GM21367 (cell line): Measurements from ENCODE around the gene HS6ST1.

ENCODE experiments used
- ATAC-seq: cut with Tn5 transposase; IDR thresholded peaks from one replicate; pipeline ENCODE4 v1.9.1; 2021; ENCODE audit not compliant: unreplicated experiment

HS6ST1 gene

GRCh38 chr2:128284037-128284441 is 34.6 kb downstream of the HS6ST1 start:
- no peak for ATAC-seq

- no peak for ATAC-seq
These were observed 35.5 kb downstream of the HS6ST1 start for GRCh38 chr2:128282976-128283810.

- ATAC-seq = no peak
These were observed 36.3 kb downstream of the HS6ST1 start for GRCh38 chr2:128282246-128282975.

DNA sequence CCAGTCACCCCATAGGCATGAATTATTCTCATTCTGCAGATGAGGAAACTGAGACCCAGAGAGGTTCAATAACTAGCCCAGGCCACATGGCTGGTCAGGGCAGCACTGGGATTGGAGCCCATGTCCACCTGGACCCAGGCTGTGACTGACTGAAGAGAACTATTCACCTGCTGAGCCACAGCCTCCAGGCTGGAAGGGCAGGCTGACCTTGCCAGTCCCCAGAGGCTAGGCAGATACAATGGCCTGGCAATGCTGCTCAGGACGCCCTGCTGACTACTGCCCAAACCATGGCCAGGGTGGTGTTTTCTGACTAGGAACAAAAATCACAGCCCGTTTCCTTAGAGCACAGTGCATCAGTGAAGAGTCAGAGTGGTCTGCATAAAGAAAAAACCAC is 36.8 kb downstream of the HS6ST1 start:
- ATAC-seq = no peak

DNA sequence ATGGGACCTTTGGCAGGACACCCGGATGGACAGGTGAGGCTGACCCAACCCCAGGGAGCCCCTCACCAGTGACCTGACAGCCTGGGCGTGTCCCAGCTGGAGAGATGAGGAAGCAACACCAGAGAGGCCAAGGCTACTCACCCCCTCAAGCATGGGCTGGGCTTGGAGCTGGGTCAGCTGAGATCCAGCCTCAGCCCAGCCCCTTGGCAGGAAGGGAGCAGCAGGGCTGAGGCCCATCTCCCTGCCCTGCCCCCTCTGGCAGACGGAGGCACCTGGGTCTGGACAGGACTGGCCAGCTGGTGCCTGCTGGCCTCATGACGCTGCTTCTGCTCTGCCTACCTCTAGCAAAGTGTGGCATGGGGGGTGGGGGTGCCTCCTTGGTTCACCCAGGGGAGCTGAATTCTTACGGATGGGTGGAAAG is 37.8 kb downstream of the HS6ST1 start:
- ATAC-seq = no peak

DNA sequence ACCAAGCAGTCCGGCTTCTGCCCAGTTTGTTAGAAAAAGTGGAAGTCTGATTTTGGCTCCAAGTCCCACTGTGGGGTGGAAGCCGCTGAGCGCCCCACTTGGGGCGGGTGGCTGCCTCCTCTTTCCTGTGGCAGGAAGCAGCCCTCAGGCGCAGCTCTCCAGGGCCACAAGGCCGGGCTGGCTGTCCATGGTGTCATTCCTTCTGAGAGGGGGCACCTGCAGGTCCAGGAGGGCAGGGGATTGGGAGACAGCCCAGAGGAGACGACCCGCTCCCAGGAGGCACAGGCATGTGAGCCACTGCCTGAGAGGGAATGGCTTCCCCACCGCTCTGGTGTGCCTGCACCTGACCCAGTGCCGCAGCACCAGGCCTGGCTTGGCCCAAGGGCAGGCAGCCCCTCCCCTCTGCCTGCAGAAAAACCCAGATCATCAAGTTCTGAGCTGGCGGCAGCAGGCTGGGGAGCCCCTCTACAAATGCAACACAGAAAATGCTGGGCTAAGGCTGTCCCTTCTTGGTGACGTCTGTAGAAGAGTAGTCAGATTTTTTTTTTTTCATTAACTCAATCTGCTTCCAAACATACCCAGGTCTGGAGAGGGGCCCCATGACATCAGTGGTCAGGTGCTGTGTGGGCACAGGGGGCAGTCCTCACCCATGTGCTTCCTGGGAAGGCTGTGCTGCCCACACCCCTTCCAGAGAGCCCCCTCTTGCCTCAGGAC is 38.4 kb downstream of the HS6ST1 start:
- no peak for ATAC-seq

- ATAC-seq = no peak
These were observed 38.9 kb downstream of the HS6ST1 start for GRCh38 chr2:128279786-128280157.

DNA sequence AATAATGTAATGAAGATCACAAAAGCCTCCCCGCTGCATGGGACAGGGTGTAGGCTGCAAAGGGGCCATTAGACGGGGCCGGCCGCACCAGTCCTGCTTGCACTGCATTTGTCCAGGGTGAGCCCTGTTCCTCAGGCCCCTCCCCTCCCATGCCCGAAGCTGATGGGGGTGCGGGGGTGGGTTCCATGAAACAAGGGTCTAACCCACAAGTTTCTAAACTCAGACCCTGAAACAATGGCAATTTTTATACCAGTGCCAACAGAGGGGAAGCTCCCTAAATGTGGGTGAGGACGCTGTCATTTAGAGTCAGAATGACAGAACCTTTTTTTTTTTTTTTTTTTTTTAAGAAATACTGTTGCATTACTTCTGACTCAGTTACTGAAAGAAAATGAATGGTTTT is 39.7 kb downstream of the HS6ST1 start:
- no peak for ATAC-seq

DNA sequence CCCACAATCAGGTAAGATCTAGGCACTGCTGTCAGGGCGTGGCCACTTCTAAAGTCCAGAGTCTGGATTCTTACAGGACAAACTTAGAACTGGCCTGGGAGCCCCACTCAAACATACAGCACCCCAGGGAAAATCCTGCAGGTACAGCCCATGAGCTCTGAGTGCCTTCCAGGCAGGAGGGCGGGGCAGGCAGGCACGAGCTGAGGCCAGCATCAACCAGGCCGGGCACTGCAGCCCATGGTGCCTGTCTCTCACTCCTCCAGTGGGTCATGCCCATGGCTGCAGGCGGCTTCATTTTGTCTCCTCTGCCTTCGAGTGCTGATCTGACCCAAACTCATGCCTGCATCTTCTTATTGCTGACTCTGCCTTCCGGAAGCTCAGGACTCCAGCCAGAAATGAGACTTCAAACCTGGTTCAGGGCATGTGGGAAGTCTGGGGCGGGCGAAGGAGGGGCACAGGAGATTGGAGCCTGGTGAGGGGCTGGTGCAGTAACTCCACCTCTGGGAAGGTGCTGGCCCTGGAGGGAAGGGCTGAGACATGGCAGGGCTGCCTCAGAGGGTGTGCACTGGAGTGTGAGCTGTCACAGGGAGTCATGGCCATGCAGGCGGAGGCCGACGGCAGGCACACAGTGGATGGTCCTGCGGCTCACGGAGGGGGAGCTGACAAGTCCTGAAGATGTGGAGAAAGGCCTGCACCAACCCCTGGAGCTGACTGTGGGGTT is 40.5 kb downstream of the HS6ST1 start:
- ATAC-seq = no peak

GRCh38 chr2:128276878-128277675 is 41.6 kb downstream of the HS6ST1 start:
- no peak for ATAC-seq

DNA sequence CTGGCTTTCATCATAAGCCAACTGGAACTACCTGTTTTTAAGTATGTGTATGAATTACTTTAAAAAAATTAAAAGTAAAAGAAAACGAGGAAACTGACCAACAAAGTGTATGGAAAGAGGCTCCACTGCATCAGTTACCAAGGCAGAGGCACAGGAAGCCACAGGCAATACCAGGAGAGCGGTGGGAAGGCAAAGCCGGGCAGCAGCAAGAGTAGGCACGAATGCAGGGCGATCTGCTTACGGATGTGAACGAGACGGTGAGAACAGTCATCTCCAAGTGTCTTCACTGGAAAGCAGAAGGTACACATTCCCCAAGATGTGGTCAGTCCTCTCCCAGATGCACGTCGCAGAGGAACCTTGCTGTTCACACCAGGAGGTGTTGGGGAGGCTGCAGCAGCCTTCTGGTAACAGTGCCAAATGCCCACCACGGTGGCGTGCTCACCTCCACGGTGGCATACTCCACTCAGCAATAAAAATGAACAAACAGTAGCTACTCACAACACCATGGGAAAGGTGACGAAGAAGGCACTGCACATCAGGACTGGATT is 43.1 kb downstream of the HS6ST1 start:
- ATAC-seq = no peak

- no peak for ATAC-seq
These were observed 44.5 kb downstream of the HS6ST1 start for GRCh38 chr2:128274218-128274617.

GRCh38 chr2:128273469-128274081 is 45.1 kb downstream of the HS6ST1 start:
- ATAC-seq = no peak

DNA sequence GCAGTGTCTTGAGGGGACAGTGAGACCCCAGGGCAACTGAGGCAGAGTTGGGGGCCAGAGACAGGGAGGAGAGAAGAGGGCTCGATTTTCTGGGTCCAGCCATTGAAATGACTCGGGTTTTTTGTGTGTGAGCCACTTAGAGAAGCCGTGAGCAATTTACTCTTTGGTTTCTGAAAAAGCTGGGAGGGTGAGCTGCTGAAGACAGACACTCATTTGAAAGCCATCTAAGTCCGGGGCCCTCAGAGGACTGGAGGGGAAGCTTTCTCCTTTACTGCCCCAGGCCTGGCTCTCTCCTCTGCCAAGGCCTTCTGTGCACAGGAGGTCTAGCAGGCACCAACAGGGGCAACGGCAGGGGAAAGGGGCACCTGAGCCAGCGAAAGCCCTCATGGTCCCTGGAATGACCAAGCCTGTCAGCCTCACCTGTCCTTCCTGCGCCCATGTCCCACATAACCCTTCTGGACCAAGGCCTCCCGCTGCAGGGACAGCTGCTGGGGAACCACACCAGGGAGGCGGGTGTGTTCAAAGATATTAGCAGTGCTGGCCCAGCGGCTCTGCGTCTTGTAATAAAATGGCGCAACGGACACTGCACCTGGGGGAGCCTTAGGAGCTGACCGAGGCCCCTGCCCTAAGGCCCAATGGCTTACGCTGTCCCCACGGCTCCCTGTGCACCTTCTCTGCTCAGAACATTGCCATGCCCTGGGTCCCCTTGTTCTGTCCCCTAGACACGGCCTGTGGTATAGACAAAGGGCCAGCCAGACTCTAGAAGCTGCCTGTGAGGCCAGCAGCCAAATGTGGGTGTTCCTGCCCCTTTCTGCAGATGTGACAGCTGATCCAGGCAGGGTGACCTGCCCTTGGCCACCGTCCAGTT is 45.8 kb downstream of the HS6ST1 start:
- ATAC-seq = no peak

- no peak for ATAC-seq
These were observed 46.6 kb downstream of the HS6ST1 start for GRCh38 chr2:128271911-128272600.

- ATAC-seq = no peak
These were observed 47.1 kb downstream of the HS6ST1 start for GRCh38 chr2:128271597-128271910.

DNA sequence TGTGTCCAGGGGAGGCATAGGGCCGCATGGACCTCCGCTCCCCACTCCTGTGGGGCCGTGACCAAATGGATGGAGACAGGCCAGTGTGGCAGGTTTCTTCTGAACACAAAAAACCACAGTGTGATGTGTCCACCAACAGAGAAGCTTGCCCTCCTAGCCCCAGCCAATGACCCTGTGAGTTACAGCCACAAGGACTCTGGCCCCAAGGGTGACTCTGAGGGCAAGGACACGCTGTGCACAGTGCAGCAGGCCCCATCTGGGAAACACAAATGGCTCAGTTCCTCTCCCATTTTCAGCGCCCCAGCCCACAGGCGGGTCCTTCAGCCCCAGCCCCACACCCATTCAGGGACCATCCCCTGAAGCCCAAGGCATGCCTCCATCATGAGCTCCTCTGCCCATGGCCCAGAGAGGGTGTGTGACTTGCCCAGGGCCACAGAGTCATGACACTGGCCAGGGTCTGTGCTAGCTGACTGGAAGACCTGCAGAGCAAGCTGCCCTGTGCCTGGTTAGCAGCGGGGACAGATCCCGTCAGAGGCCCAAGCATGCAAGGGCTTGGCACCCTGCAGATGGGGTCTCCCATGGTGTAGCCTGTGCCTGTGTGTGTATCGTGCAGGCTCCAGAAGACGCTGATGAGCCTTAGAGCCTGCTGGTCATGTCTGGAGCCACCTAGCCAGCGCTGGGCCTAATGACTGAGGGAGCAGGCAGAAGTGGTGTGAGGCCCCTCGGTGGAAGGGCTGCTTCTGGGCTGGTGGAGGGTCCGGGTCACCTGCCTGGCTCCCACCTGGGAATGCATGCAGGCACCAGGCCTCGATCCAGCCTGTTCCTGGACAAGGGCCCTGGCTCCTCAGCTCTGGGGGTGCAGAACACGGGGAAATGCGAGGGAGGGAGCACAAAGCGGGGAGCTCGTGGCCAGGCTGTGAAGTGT is 47.7 kb downstream of the HS6ST1 start:
- no peak for ATAC-seq
